Hepatocyte (in vitro differentiated cells): ENCODE measurements around the gene NTRK3. TPM values are rescaled to one million over a fixed set of nuclear protein-coding genes. Genes with fewer than 3 reads are reported as not detected.

ENCODE experiments used
- DNase-seq: peaks from one replicate; pipeline ENCODE4 v3.0.0-alpha.2; 2016; ENCODE audit warnings: low spot score
- H2AFZ ChIP-seq: fragments of 200-600 bp; sonication (generic); 2 replicates; pipeline ENCODE4 v1.6.0; 2016; ENCODE audit warnings: antibody characterized with exemption, mild to moderate bottlenecking
- H3K27ac ChIP-seq: fragments of 200-600 bp; sonication (generic); 2 replicates; pipeline ENCODE4 v1.5.1; 2016; ENCODE audit warnings: mild to moderate bottlenecking
- H3K27me3 ChIP-seq: fragments of 200-600 bp; sonication (generic); 2 replicates; pipeline ENCODE4 v1.6.1; 2016
- H3K36me3 ChIP-seq: fragments of 200-600 bp; sonication (generic); replicated peaks from 2 replicates; pipeline ENCODE4 v1.5.1; 2016; ENCODE audit warnings: low read depth; ENCODE audit not compliant: insufficient read depth
- H3K4me1 ChIP-seq: fragments of 200-600 bp; sonication (generic); 2 replicates; pipeline ENCODE4 v1.5.1; 2016; ENCODE audit warnings: mild to moderate bottlenecking, moderate library complexity; ENCODE audit not compliant: insufficient read depth
- H3K4me2 ChIP-seq: fragments of 200-600 bp; sonication (generic); 2 replicates; pipeline ENCODE4 v1.6.0; 2016
- H3K4me3 ChIP-seq: fragments of 200-600 bp; sonication (generic); 2 replicates; pipeline ENCODE4 v1.5.1; 2016; ENCODE audit warnings: mild to moderate bottlenecking
- H3K79me2 ChIP-seq: fragments of 200-600 bp; sonication (generic); 2 replicates; pipeline ENCODE4 v1.6.0; 2017; ENCODE audit warnings: mild to moderate bottlenecking
- H3K9me2 ChIP-seq: fragments of 200-600 bp; sonication (generic); replicated peaks from 2 replicates; pipeline ENCODE4 v1.6.0; 2017; ENCODE audit warnings: mild to moderate bottlenecking; ENCODE audit not compliant: insufficient read depth
- H3K9me3 ChIP-seq: fragments of 200-600 bp; sonication (generic); 2 replicates; pipeline ENCODE4 v1.5.1; 2016; ENCODE audit warnings: low read depth, mild to moderate bottlenecking
- H4K20me1 ChIP-seq: fragments of 200-600 bp; sonication (generic); 2 replicates; pipeline ENCODE4 v1.6.0; 2016; ENCODE audit warnings: mild to moderate bottlenecking; ENCODE audit not compliant: insufficient read depth, poor library complexity, severe bottlenecking
- CTCF ChIP-seq: fragments of 200-600 bp; sonication (generic); IDR thresholded peaks from 2 replicates; pipeline ENCODE4 v1.5.1; 2016; ENCODE audit warnings: antibody characterized with exemption, mild to moderate bottlenecking; ENCODE audit not compliant: poor library complexity
- EZH2 ChIP-seq: fragments of 200-600 bp; sonication (generic); IDR thresholded peaks from 2 replicates; pipeline ENCODE4 v1.6.1; 2016; ENCODE audit warnings: antibody characterized with exemption, mild to moderate bottlenecking, borderline replicate concordance
- EZH2phosphoT487 ChIP-seq: fragments of 200-600 bp; sonication (generic); IDR thresholded peaks from one replicate; pipeline ENCODE4 v1.6.1; 2018; ENCODE audit warnings: antibody characterized with exemption, mild to moderate bottlenecking, low read depth, moderate library complexity; ENCODE audit not compliant: unreplicated experiment, severe bottlenecking
- WGBS: methylation state at CpG from one replicate; pipeline ENCODE4 v1.1.6; 2016; ENCODE audit warnings: low lambda C conversion rate; ENCODE audit errors: missing lambda C conversion rate; 5-methylcytosine and 5-hydroxymethylcytosine counted together
- polyA plus RNA-seq: library from polyadenylated mRNA; unstranded; fragments of >200 nt; fragmentation: Nextera tagmentation; extraction: Ambion mirVana; gene quantifications from 2 replicates; pipeline ENCODE4 v1.2.1, GENCODE V29; 2016
- total RNA-seq: library from RNA; depleted of rRNA; stranded (reverse); fragments of >200 nt; gene quantifications from 2 replicates; pipeline ENCODE4 v1.2.3, GENCODE V29; 2014

Gene NTRK3
- total and polyA plus RNA-seq, 2 experiments from 2014 or later: 4.9 to 5.6 TPM

- no peak for DNase-seq
- no peaks in the 10 kb centered on the region for H3K9me3 ChIP-seq
- H3K4me3 ChIP-seq: no peak overlapping the region
- H3K79me2 ChIP-seq: no peaks in the 10 kb centered on the region
- H3K9me2 ChIP-seq: no peaks in the 10 kb centered on the region
- TF ChIP-seq EZH2 (no peak), EZH2phosphoT487 (no peak), CTCF (no peak)
- no peak overlapping the region for H3K4me2 ChIP-seq
- H2AFZ ChIP-seq: no peak overlapping the region
- H3K4me1 ChIP-seq: no peaks in the 10 kb centered on the region
- no peaks in the 10 kb centered on the region for H3K36me3 ChIP-seq
- no peaks in the 10 kb centered on the region for H3K27me3 ChIP-seq
- H3K27ac ChIP-seq: no peak overlapping the region
- H4K20me1 ChIP-seq: no peaks in the 10 kb centered on the region
These were observed 129.1 kb downstream of the NTRK3 start for GRCh38 chr15:88127432-88127790.

DNA sequence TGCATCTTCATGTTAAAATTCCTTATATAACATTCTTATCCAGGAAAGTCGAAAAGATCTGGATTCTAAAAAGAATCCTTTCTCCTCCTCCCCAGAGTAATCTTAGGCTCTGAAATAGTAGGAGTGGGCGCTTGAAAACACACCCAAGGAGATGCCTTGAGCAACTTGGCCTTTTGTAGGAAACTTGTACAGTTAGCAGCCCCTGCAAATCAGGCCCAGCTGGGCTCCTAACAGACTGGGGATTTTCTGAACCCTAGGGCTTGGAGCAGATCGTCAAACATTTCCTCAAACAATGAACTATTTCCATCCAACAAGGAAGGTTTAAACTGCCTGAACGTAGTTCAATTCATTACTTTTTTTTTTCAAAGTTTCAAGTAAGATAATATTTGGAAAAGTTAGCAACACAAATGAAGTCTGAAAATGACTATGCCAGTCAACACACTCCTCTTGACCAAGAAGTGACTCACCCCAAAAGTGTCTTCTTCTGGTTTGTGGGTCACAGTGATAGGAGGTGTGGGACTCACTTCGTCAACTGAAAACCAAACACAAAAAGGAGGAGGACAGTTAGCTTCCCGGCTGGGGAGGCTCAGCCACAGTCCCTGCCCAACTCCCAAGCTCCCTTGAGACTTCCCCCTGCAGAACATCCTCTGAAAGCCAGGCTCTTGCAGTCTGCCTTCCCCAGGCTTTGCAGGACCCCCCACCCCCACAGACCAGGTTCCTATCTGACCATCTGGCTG is 129.7 kb downstream of the NTRK3 start:
- Histone ChIP-seq H3K36me3 (no peaks in the 10 kb centered on the region), H3K27ac (no peak overlapping the region), H3K9me2 (no peaks in the 10 kb centered on the region), H3K79me2 (no peaks in the 10 kb centered on the region), H3K9me3 (no peaks in the 10 kb centered on the region), H2AFZ (no peak overlapping the region), H3K4me1 (no peaks in the 10 kb centered on the region), H3K27me3 (no peaks in the 10 kb centered on the region), H4K20me1 (no peaks in the 10 kb centered on the region), H3K4me3 (no peak overlapping the region), H3K4me2 (no peak overlapping the region)
- DNase-seq: no peak
- 79% methylated on average over 6 of the region's 6 CpGs for WGBS
- TF ChIP-seq CTCF (no peak), EZH2 (no peak), EZH2phosphoT487 (no peak)

GRCh38 chr15:88125576-88125975 is 131.0 kb downstream of the NTRK3 start:
- no peak overlapping the region for H3K4me3 ChIP-seq
- H3K79me2 ChIP-seq: no peaks in the 10 kb centered on the region
- H3K4me2 ChIP-seq: no peak overlapping the region
- no peaks in the 10 kb centered on the region for H3K27me3 ChIP-seq
- TF ChIP-seq EZH2 (no peak), CTCF (no peak), EZH2phosphoT487 (no peak)
- no peak overlapping the region for H2AFZ ChIP-seq
- H3K27ac ChIP-seq: no peak overlapping the region
- no peaks in the 10 kb centered on the region for H4K20me1 ChIP-seq
- no peaks in the 10 kb centered on the region for H3K9me3 ChIP-seq
- no peaks in the 10 kb centered on the region for H3K4me1 ChIP-seq
- no peak for DNase-seq
- WGBS: 88% methylated on average over 7 of the region's 7 CpGs
- no peaks in the 10 kb centered on the region for H3K36me3 ChIP-seq
- H3K9me2 ChIP-seq: no peaks in the 10 kb centered on the region

DNA sequence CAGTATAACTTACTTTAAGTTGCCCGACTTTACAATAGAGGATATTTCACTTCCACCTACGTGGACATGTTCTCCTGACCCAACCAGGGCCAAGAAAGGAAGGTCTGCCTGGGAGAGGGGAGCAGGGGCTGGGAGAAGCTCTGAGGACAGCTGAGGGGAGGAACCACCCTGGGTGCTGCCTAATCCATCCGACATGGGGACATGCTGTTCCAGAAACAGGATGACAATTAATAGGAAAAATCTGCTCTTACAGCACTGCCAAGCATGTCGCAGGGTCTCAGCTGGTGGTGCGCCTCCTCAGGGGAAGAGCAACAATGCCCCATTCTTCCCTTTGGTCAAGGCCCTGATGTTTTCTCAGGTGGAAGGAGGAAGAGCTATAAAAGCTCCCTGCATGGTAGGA is 132.3 kb downstream of the NTRK3 start:
- no peak overlapping the region for H3K4me3 ChIP-seq
- H2AFZ ChIP-seq: no peak overlapping the region
- no peaks in the 10 kb centered on the region for H3K9me2 ChIP-seq
- no peaks in the 10 kb centered on the region for H3K27me3 ChIP-seq
- H3K9me3 ChIP-seq: no peaks in the 10 kb centered on the region
- no peak overlapping the region for H3K27ac ChIP-seq
- H3K79me2 ChIP-seq: no peaks in the 10 kb centered on the region
- WGBS: 81% methylated on average over 5 of the region's 5 CpGs
- H3K4me2 ChIP-seq: no peak overlapping the region
- no peak for DNase-seq
- no peaks in the 10 kb centered on the region for H3K36me3 ChIP-seq
- no peaks in the 10 kb centered on the region for H3K4me1 ChIP-seq
- TF ChIP-seq EZH2phosphoT487 (no peak), EZH2 (no peak), CTCF (no peak)
- no peaks in the 10 kb centered on the region for H4K20me1 ChIP-seq
